ENCODE measurements around the gene MYL7. TPM values are rescaled to one million over a fixed set of nuclear protein-coding genes. Genes with fewer than 3 reads are reported as not detected.
A peak's percentile ranks its signal among the peaks of the same experiment; 100 is the strongest.

MYL7 gene
- total RNA-seq, 1 experiment from 2014 or later = 5.7 TPM

- no peak overlapping the region for H3K27ac Mint-ChIP-seq
- Histone ChIP-seq H2BK12ac (ENCODE audit: insufficient read length, low read depth, low read length) (no peak overlapping the region), H3K9me3 (ENCODE audit: control insufficient read depth, low read depth, low read length) (no peaks in the 10 kb centered on the region), H4K5ac (ENCODE audit: insufficient read length, low read depth, low read length) (no peak overlapping the region), H3K79me1 (ENCODE audit: insufficient read depth, low read depth, low read length, poor library complexity, severe bottlenecking) (no peaks in the 10 kb centered on the region), H2AK5ac (ENCODE audit: insufficient read length, low read length) (no peak overlapping the region), H4K91ac (ENCODE audit: insufficient read length, low read depth, low read length) (no peak overlapping the region), H2BK120ac (ENCODE audit: low read depth, low read length, poor library complexity, severe bottlenecking) (no peak overlapping the region), H3K4me1 (ENCODE audit: insufficient read depth, low read length) (no peaks in the 10 kb centered on the region), H4K20me1 (ENCODE audit: control insufficient read depth, insufficient read depth, insufficient read length) (no peaks in the 10 kb centered on the region), H3K56ac (ENCODE audit: insufficient read length, low read depth, low read length) (no peak overlapping the region), H3T11ph (ENCODE audit: low read length) (no peak overlapping the region), H2BK5ac (ENCODE audit: insufficient read length, low read length) (no peak overlapping the region), H3K4ac (ENCODE audit: low read depth, low read length) (no peak overlapping the region), H3K18ac (ENCODE audit: insufficient read length, low read depth, low read length) (peak overlapping the region; percentile 58), H3K9ac (ENCODE audit: extremely low read depth, insufficient read length, low read length) (no peak overlapping the region), H3K23me2 (ENCODE audit: insufficient read length, low read depth, low read length, poor library complexity, severe bottlenecking) (peaks cover 9% of the 10 kb centered on the region), H4K8ac (replicated peaks; ENCODE audit: insufficient read length, low read depth, low read length) (no peak overlapping the region), H3K23ac (ENCODE audit: insufficient read length, low read depth, low read length) (no peak overlapping the region), H3K4me2 (ENCODE audit: insufficient read depth, insufficient read length, low read length) (peak overlapping the region; percentile 66), H2AFZ (ENCODE audit: low read length) (no peak overlapping the region), H3K14ac (ENCODE audit: insufficient read depth, low read length) (peak overlapping the region; percentile 60; the same call in 1 of the 2 replicates), H3K27me3 (ENCODE audit: insufficient read depth, low read length) (peaks cover 8% of the 10 kb centered on the region; the same call in 1 of the 2 replicates), H2BK15ac (ENCODE audit: low read depth, low read length) (no peak overlapping the region), H3K79me2 (ENCODE audit: insufficient read depth, low read length) (no peaks in the 10 kb centered on the region), H3K27ac (ENCODE audit: insufficient read length, low read depth, low read length) (no peak overlapping the region), H2BK20ac (ENCODE audit: low read depth, low read length, poor library complexity, severe bottlenecking) (no peak overlapping the region)
- peak overlapping the region; percentile 65 to 85 for H3K4me3 Mint-ChIP-seq
- WGBS (ENCODE audit: extremely low coverage, insufficient read length, low lambda C conversion rate) = no CpG with 5 or more reads among the region's 65 CpGs
- TF ChIP-seq, protein P1, sequence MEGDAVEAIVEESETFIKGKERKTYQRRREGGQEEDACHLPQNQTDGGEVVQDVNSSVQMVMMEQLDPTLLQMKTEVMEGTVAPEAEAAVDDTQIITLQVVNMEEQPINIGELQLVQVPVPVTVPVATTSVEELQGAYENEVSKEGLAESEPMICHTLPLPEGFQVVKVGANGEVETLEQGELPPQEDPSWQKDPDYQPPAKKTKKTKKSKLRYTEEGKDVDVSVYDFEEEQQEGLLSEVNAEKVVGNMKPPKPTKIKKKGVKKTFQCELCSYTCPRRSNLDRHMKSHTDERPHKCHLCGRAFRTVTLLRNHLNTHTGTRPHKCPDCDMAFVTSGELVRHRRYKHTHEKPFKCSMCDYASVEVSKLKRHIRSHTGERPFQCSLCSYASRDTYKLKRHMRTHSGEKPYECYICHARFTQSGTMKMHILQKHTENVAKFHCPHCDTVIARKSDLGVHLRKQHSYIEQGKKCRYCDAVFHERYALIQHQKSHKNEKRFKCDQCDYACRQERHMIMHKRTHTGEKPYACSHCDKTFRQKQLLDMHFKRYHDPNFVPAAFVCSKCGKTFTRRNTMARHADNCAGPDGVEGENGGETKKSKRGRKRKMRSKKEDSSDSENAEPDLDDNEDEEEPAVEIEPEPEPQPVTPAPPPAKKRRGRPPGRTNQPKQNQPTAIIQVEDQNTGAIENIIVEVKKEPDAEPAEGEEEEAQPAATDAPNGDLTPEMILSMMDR (conservative IDR thresholded peaks at IDR 0.05) = no peak
- DNase-seq = peak; percentile 96
- peaks cover 14 to 27% of the 10 kb centered on the region in 2 experiments for H3K4me1 Mint-ChIP-seq
- no peaks in the 10 kb centered on the region for H3K9me3 Mint-ChIP-seq
- H3K36me3 Mint-ChIP-seq (ENCODE audit: insufficient read depth in 1 of 3, low read depth in 3 of 3) = no peaks in the 10 kb centered on the region
- H3K27me3 Mint-ChIP-seq (ENCODE audit: low read depth) = peaks cover 53% of the 10 kb centered on the region
Observed at GRCh38 chr7:44145969-44146911, 5.1 kb upstream of the MYL7 start.

Measured in H9 (cell line).